Globus pallidus (tissue), 1 donor: ENCODE results near the gene ZSCAN20.
"Not testable (repeated sequence)": the region's sequence is repeated elsewhere in the genome, so short reads cannot be mapped to it uniquely, and the experiment has no call there.

Source experiments
- DNase-seq: peaks from one replicate; pipeline ENCODE4 v3.0.0-alpha.2; 2015; ENCODE audit warnings: low spot score

ZSCAN20 gene

GRCh38 chr1:33488624-33489023 is 16.2 kb downstream of the ZSCAN20 start:
- DNase-seq: no peak

- DNase-seq: no peak
Measured at GRCh38 chr1:33494929-33495328, 22.5 kb downstream of the ZSCAN20 start.

DNA sequence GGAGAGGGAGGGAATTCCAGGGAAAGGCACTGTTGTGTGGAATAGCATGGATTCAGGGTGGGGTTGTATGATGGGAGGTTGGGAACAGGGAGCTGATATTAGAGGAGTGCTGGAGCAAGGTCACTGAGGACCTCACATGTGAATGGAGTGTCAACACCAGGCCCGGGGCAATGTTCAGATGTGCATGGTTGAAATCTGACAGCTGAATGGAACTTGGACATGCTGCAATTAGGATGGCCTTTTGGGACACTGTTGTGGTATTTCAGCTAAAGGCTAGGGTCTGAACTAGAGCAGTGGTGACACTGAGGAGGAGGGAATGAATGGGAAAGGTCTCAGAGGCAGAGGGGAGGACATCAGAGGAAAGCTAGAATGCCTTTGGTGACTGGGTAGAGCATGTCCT is 25.0 kb downstream of the ZSCAN20 start:
- DNase-seq: no peak

DNA sequence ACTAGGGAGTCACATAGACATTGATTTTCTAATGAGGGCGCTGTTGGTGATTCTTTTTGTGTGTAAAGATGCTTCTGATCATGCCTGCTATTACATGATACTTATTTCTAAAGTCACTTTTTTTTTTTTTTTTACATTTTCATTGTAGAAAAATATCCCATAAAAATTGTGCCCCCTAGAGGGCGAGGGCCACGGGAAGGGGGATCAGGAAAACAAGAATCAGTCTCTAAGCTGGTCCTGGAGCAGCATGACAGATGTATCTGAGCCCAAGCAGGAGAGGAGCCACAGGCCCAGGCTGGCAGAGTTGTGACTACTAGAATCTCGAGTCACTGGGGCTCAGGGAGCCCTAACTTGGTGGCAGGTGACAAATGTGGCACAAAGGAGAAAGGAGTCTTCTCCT is 28.1 kb downstream of the ZSCAN20 start:
- no peak for DNase-seq

DNA sequence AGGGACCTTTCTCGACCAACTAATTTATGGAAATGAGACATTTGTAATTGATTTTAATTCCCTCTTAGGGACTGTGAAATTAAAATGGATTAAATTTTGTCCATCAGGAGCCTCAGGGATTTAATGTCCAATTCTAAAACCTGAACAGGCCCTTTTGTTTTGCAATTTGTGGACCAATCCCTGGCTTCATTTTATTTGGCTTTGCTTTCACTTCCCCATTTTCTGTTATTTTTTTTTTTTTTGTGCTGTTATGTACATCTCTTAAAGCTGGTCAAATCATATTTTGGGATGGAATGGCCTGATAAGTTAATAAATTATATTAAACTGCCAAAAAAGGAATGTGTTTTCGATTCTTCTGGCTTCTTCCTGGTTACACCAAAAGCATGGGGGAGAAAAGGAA is 28.9 kb downstream of the ZSCAN20 start:
- DNase-seq: no peak

DNA sequence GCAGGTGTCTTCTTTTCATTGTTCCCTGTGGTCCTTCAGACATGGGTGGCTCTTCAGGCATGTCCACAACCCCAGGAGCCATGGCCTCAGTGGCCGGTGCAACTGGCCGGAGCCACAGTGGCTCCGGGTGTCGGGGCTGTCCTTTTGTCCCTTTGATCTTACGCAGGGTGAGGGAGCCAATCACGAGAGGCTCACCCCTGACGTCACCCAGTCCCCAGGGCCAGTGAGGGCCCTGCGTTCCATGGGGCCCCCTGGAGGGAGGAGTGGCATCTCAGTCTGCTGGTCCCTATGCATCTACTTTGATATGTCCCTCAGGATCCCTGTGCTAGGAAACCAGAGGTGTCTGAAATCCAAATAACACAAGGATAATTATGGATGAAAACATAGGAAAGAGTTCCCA is 29.3 kb downstream of the ZSCAN20 start:
- DNase-seq: no peak

- DNase-seq: no peak
Measured at GRCh38 chr1:33502726-33503125, 30.3 kb downstream of the ZSCAN20 start.

GRCh38 chr1:33503506-33503905 is 31.1 kb downstream of the ZSCAN20 start:
- DNase-seq: no peak

- DNase-seq: no peak
Measured at GRCh38 chr1:33507661-33508060, 35.2 kb downstream of the ZSCAN20 start.

GRCh38 chr1:33508151-33508550 is 35.7 kb downstream of the ZSCAN20 start:
- no peak for DNase-seq

DNA sequence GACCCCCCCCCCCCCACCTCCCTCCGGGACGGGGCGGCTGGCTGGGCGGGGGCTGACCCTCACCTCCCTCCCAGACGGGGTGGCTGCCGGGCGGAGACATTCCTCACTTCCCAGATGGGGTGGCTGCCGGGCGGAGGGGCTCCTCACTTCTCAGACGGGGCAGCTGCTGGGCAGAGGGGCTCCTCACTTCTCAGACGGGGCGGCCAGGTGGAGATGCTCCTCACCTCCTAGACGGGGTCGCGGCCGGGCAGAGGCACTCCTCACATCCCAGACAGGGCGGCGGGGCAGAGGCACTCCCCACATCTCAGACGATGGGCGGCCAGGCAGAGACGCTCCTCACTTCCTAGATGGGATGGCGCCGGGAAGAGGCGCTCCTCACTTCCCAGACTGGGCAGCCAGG is 36.8 kb downstream of the ZSCAN20 start:
- not testable (repeated sequence) for DNase-seq

DNA sequence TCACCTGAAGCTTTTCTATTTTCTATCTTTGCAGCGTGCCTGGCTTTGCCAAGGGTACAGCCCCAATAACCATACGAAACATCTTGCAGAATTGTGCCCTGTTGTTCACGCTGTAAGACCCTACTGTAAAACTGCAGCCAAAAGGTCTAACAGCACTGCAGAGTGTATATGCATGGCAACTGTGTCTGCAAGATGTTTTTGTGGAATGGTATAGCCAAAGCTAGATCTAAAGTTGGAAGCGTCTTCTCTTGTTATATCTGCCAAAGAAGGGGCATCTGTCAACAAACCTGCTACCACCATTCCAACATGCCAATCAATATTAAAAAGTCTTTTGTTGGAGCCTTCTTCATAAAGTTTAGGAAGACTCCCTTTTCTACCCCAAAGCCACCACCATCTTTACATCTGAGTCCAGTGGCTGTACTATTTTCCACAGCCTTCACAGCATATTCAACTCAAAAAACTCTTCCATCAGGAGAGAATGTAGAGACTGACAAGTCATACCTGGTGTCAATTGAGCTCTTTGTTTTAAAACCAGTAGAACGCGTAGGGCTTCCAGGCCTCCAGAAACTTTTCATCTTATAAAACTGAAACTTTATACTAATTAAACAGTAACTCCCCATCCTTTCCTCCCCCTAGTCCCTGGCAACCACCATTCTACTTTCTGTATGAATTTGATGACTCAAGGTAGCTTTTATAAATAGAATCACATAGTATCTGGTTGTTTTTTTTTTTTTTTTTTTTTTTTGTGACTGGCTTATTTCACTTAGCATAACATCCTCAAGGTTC is 40.0 kb downstream of the ZSCAN20 start:
- no peak for DNase-seq

DNA sequence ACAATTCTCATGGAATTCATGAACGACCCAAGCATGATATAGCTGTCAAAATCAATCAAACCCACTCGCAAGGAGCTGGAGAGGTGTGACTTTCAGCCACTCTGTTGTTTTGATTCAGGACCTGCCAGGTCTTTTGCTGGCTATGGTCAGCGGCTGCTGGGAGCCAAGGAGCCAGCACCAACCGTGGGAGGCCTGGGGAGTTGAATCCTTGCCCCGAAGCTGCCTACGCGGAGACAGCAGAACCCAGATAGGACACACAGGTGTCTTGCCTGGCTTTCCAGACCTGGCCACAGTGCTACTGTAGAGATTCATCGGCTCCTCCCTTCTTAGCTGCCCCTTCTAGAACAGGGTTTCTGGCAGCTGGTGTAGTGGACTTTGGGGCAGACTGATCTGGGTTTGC is 42.7 kb downstream of the ZSCAN20 start:
- DNase-seq: no peak

GRCh38 chr1:33515607-33516006 is 43.2 kb downstream of the ZSCAN20 start:
- DNase-seq: no peak

GRCh38 chr1:33516428-33516827 is 44.0 kb downstream of the ZSCAN20 start:
- no peak for DNase-seq

DNA sequence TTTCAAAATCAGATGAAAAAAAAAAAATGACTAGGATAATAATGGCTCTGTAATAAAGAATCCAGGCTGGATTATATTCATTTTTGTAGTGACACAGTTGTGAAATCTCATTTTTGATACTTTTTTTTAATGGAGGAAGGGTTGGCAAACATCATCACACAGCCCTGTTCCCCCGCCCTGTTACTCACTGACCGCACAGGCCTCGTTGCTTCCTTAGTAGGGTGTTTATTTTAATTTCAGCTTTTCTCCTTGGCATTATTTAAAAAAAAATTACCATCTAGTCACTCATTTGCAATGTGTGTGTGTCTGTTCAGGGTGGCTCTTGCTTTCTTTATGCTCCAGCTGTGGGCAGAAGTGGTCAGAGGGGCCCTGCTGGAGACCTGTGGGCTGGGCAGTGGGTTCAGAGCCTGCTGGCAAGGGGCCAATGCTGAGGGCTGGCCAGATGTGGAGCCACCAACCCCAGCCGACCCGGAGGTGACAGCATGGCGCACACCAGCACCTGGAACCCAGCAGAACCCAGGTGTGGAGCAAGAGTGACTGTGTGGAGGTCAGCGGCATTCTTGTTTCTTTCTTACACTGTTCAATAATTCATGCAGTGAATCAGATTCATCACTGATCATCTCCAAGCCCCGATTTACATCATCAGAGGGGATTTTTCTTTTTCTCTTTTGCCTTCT is 44.6 kb downstream of the ZSCAN20 start:
- no peak for DNase-seq

GRCh38 chr1:33517596-33518250 is 45.3 kb downstream of the ZSCAN20 start:
- DNase-seq: no peak

DNA sequence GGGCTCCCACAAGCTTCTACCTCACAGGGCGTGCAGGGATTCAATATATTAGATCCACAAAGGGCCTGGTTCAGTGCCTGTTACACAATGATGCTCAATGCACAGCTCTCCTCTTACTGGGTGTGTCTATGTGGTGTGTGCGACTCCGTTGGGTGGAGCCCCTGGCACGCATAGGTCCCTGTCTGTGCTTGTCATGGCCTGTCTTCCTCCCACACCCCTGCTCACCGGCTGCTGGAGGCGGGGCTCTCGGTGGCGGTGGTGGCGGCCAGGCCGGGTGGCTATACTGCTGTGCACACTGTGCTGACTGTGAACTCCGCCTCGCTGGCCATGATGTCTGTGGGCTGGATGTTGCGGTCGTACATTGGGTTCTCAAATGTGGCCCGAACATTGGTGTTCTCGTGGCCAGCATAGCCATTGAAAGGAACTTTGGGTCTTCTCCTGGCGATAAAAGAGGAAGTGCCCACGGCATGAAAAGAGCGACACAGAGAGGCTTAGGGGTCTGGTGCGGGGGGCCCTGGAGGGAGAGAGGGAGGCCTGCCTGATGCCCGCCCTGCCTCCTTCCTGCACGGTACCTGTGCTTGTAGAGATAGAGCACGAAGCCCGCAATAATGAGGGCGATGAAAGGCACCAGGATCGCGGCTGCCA is 46.9 kb downstream of the ZSCAN20 start:
- DNase-seq: no peak

DNA sequence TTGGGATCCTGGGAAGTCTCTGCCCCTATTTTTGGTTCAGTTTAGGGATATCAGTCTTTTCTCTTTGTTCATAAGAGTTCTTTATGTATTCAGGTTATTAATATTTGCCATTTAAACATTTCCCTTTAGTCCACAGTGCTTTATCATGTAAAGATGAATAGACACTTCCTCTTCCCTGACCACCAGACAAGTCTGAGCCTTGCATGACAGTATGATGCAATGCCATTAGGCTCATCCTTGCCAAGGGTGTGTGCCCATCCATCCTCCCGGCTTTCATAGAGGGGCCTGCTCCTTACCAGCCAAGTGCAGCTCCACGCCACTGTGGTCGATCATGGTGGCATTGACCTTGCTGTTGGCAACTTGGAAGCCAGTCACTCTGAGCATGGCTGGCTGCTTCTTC is 52.1 kb downstream of the ZSCAN20 start:
- no peak for DNase-seq

DNA sequence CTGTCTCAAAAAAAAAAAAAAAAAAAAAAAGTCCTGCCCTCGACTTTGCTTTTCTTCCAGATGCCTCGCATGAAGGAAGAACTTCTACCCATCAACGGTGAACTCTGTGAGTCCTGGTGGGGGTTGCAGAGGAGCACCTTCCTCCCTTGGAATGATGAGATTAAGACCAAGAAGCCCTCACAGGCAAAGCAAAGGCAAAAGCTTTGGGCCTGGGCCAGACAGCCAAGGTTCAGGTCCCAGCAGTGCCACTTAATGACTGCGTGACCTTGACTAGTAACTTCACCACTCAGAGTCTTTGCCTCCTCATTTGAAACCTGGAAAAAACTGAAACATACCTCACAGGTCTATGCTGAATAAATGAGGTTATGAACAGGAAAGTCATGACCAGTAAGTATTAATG is 55.5 kb downstream of the ZSCAN20 start:
- DNase-seq: no peak

DNA sequence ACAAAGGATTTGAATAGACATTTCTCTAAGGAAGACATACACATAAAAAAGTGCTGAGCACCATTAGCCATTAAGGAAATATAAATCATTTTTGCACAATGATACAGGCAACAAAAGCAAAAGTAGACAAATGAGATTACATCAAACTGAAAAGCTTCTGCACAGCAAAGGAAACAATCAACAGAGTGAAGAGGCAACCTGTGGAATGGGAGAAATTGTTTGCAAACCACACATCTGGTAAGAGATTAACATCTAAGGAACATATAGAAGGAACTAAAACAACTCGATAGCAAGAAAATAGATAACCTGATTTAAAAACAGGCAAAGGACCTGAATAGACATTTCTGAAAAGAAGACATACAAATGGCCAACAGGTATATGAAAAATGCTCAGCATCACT is 57.5 kb downstream of the ZSCAN20 start:
- DNase-seq: no peak

- DNase-seq: no peak
Measured at GRCh38 chr1:33532250-33532649, 59.8 kb downstream of the ZSCAN20 start.

GRCh38 chr1:33532936-33533335 is 60.5 kb downstream of the ZSCAN20 start:
- no peak for DNase-seq
